Activated T-helper 1 cell treated with anti-CD3 and anti-CD28 coated beads, Interleukin-12 subunit alpha, Interleukin-12 subunit beta, Interleukin-2, Interleukin-4 antibody, amounts not matched to agents 30 ng/mL and 10 ng/mL and 1 ng/mL, durations not matched to agents 14 hours and 24 hours and 36 hours (primary cell): Measurements from ENCODE around the gene TTC24. TPM values are rescaled to one million over a fixed set of nuclear protein-coding genes. Genes with fewer than 3 reads are reported as not detected.
"Not testable (repeated sequence)": the region's sequence is repeated elsewhere in the genome, so short reads cannot be mapped to it uniquely, and the experiment has no call there.

Experiments
- DNase-seq: peaks from one replicate; pipeline ENCODE4 v3.0.0; 2021; ENCODE audit warnings: low spot score
- H3K27ac Mint-ChIP-seq: one replicate; pipeline ENCODE4 v1.8.0; 2021; ENCODE audit warnings: mild to moderate bottlenecking, mixed read lengths
- H3K27me3 Mint-ChIP-seq: one replicate; pipeline ENCODE4 v1.8.0; 2022; ENCODE audit warnings: mild to moderate bottlenecking, moderate library complexity, mixed read lengths; ENCODE audit not compliant: insufficient read depth
- H3K36me3 Mint-ChIP-seq: one replicate; pipeline ENCODE4 v1.8.0; 2021; ENCODE audit warnings: low read depth, mixed read lengths
- H3K4me1 Mint-ChIP-seq: one replicate; pipeline ENCODE4 v1.8.0; 2021; ENCODE audit warnings: low read depth, mixed read lengths
- H3K4me3 Mint-ChIP-seq: one replicate; pipeline ENCODE4 v1.8.0; 2021; ENCODE audit warnings: mild to moderate bottlenecking, moderate library complexity, mixed read lengths
- H3K9me3 Mint-ChIP-seq: one replicate; pipeline ENCODE4 v1.8.0; 2021; ENCODE audit warnings: mixed read lengths
- intact Hi-C: fragments of 100-400 bp; cut with micrococcal nuclease; formaldehyde crosslinking; loops from one replicate; pipeline ENCODE4 v1.15.1; 2024
- total RNA-seq: library from RNA; stranded (reverse); gene quantifications from 2 replicates; pipeline ENCODE4 v1.2.3, GENCODE V29; 2022

The TTC24 gene
- total RNA-seq, 1 donor from 2014 or later: 4.1 TPM

- H3K4me1 Mint-ChIP-seq: peaks cover 12% of the 10 kb centered on the region
- intact Hi-C loops: loop anchor here (1.0 kb wide), 3 partner anchors 8 to 24 kb away; partner anchors contain the start of gene GPATCH4
- no peaks in the 10 kb centered on the region for H3K36me3 Mint-ChIP-seq
- no peak overlapping the region for H3K4me3 Mint-ChIP-seq
- no peak overlapping the region for H3K27ac Mint-ChIP-seq
- H3K9me3 Mint-ChIP-seq: no peaks in the 10 kb centered on the region
- peak; percentile 51 for DNase-seq
- H3K27me3 Mint-ChIP-seq: no peaks in the 10 kb centered on the region
These were observed 4.5 kb downstream of the TTC24 start for GRCh38 chr1:156583821-156584622.

GRCh38 chr1:156584813-156585212 lies 5.3 kb downstream of the TTC24 start:
- H3K9me3 Mint-ChIP-seq: no peaks in the 10 kb centered on the region
- H3K4me1 Mint-ChIP-seq: peaks cover 12% of the 10 kb centered on the region
- no peak overlapping the region for H3K27ac Mint-ChIP-seq
- H3K27me3 Mint-ChIP-seq: no peaks in the 10 kb centered on the region
- no peak overlapping the region for H3K4me3 Mint-ChIP-seq
- no peak for DNase-seq
- H3K36me3 Mint-ChIP-seq: no peaks in the 10 kb centered on the region
- intact Hi-C loops: loop anchor here (1.0 kb wide), 3 partner anchors 7 to 23 kb away; partner anchors contain the start of gene GPATCH4

- no peaks in the 10 kb centered on the region for H3K36me3 Mint-ChIP-seq
- H3K27me3 Mint-ChIP-seq: no peaks in the 10 kb centered on the region
- no peak overlapping the region for H3K4me3 Mint-ChIP-seq
- H3K9me3 Mint-ChIP-seq: no peaks in the 10 kb centered on the region
- no peak for DNase-seq
- H3K27ac Mint-ChIP-seq: no peak overlapping the region
- intact Hi-C loops: no loop called here
- peaks cover 22% of the 10 kb centered on the region for H3K4me1 Mint-ChIP-seq
These were observed 6.8 kb downstream of the TTC24 start for GRCh38 chr1:156586323-156586722.

GRCh38 chr1:156586892-156587477 lies 7.5 kb downstream of the TTC24 start:
- Mint-ChIP-seq H3K4me1 (peaks cover 20% of the 10 kb centered on the region), H3K4me3 (no peak overlapping the region), H3K36me3 (no peaks in the 10 kb centered on the region), H3K27ac (no peak overlapping the region), H3K9me3 (no peaks in the 10 kb centered on the region), H3K27me3 (no peaks in the 10 kb centered on the region)
- intact Hi-C loops: no loop called here
- no peak for DNase-seq

GRCh38 chr1:156587927-156588326 lies 8.4 kb downstream of the TTC24 start:
- DNase-seq, H3K36me3 Mint-ChIP-seq, H3K9me3 Mint-ChIP-seq, H3K27ac Mint-ChIP-seq, intact Hi-C loops, H3K4me3 Mint-ChIP-seq, H3K27me3 Mint-ChIP-seq: not testable (repeated sequence)
- peaks cover 19% of the 10 kb centered on the region for H3K4me1 Mint-ChIP-seq

- H3K4me1 Mint-ChIP-seq: peaks cover 19% of the 10 kb centered on the region
- no peak overlapping the region for H3K4me3 Mint-ChIP-seq
These were observed 10.0 kb downstream of the TTC24 start for GRCh38 chr1:156589546-156589945.

GRCh38 chr1:156590326-156591180 lies 11.0 kb downstream of the TTC24 start:
- DNase-seq: no peak
- Mint-ChIP-seq H3K36me3 (peaks cover 14% of the 10 kb centered on the region), H3K9me3 (no peaks in the 10 kb centered on the region), H3K4me1 (peaks cover 19% of the 10 kb centered on the region), H3K27me3 (no peaks in the 10 kb centered on the region), H3K27ac (peak overlapping the region; percentile 85), H3K4me3 (peak overlapping the region; percentile 83)
- intact Hi-C loops: loop anchor here (1.0 to 5.0 kb wide), 4 partner anchors 11 to 252 kb away; partner anchors contain the start of genes CCT3, GPATCH4, IQGAP3 and ISG20L2

More at GRCh38 chr1:156589546-156589945, 10.0 kb downstream of the TTC24 start:
- Mint-ChIP-seq H3K36me3 (peaks cover 5% of the 10 kb centered on the region), H3K9me3 (no peaks in the 10 kb centered on the region), H3K27ac (no peak overlapping the region), H3K27me3 (no peaks in the 10 kb centered on the region)
- intact Hi-C loops: no loop called here
- DNase-seq: no peak

- Mint-ChIP-seq H3K27me3 (no peaks in the 10 kb centered on the region), H3K4me1 (peaks cover 19% of the 10 kb centered on the region), H3K4me3 (peak overlapping the region; percentile 83), H3K9me3 (no peaks in the 10 kb centered on the region), H3K36me3 (peaks cover 19% of the 10 kb centered on the region), H3K27ac (peak overlapping the region; percentile 85)
- no peak for DNase-seq
- intact Hi-C loops: loop anchor here (1.0 to 5.0 kb wide), 4 partner anchors 10 to 253 kb away; partner anchors contain the start of genes CCT3, GPATCH4, IQGAP3 and ISG20L2
These were observed 11.6 kb downstream of the TTC24 start for GRCh38 chr1:156591181-156591431.

GRCh38 chr1:156591432-156592157 lies 12.1 kb downstream of the TTC24 start, which contains the start of gene NAXE:
NAXE (plus strand) TSS chr1:156591776; CDS start chr1:156591805, 29 bp downstream.
- intact Hi-C loops: loop anchor here (1.0 to 5.0 kb wide), 5 partner anchors 7 to 253 kb away; partner anchors contain the start of genes CCT3, GPATCH4, IQGAP3 and ISG20L2
- Mint-ChIP-seq H3K27me3 (no peaks in the 10 kb centered on the region), H3K9me3 (no peaks in the 10 kb centered on the region), H3K4me3 (peak within 1 kb of the TSS; percentile 83), H3K4me1 (peaks cover 19% of the 10 kb centered on the region), H3K36me3 (peaks cover 24% of the 10 kb centered on the region), H3K27ac (peak within 1 kb of the TSS; percentile 85)
- DNase-seq: peak; percentile 68

- H3K27me3 Mint-ChIP-seq: no peaks in the 10 kb centered on the region
- intact Hi-C loops: loop anchor here (1.0 to 5.0 kb wide), 2 partner anchors 8 to 135 kb away; partner anchors contain the start of genes ISG20L2 and METTL25B
- H3K36me3 Mint-ChIP-seq: peaks cover 31% of the 10 kb centered on the region
- no peak for DNase-seq
- peaks cover 19% of the 10 kb centered on the region for H3K4me1 Mint-ChIP-seq
- H3K27ac Mint-ChIP-seq: peak overlapping the region; percentile 56
- peak overlapping the region; percentile 77 for H3K4me3 Mint-ChIP-seq
- no peaks in the 10 kb centered on the region for H3K9me3 Mint-ChIP-seq
These were observed 12.8 kb downstream of the TTC24 start for GRCh38 chr1:156592158-156592909.

- no peaks in the 10 kb centered on the region for H3K27me3 Mint-ChIP-seq
- peaks cover 19% of the 10 kb centered on the region for H3K4me1 Mint-ChIP-seq
- intact Hi-C loops: loop anchor here (1.0 to 5.0 kb wide), 2 partner anchors 9 to 134 kb away; partner anchors contain the start of genes ISG20L2 and METTL25B
- peak overlapping the region; percentile 77 for H3K4me3 Mint-ChIP-seq
- DNase-seq: no peak
- H3K27ac Mint-ChIP-seq: peak overlapping the region; percentile 56
- H3K9me3 Mint-ChIP-seq: no peaks in the 10 kb centered on the region
- H3K36me3 Mint-ChIP-seq: peaks cover 35% of the 10 kb centered on the region
These were observed 13.6 kb downstream of the TTC24 start for GRCh38 chr1:156592910-156593660.
